IMR-90 (cell line): ENCODE data around the gene SUSD1. TPM values are rescaled to one million over a fixed set of nuclear protein-coding genes. Genes with fewer than 3 reads are reported as not detected.
A peak's percentile ranks its signal among the peaks of the same experiment; 100 is the strongest.

Experiments used
- ATAC-seq: fragments of 200-7000 bp; cut with Tn5 transposase; 2 replicates; pipeline ENCODE4 v1.9.1; 2020; ENCODE audit warnings: low read depth, mild to moderate bottlenecking, moderate library complexity
- BruUV-seq: library from RNA; stranded (reverse); fragments of 400-500 nt; replicated peaks from 2 replicates; lab custom pipeline; 2021; lab: Mats Ljungman, UMichigan
- CTCF ChIA-PET: fragments of 300-600 bp; formaldehyde crosslinking; extraction: SDS; loops from one replicate; lab custom pipeline; 2021; ENCODE audit warnings: antibody characterized with exemption; lab: Yijun Ruan, JAX
- POLR2A ChIA-PET: fragments of 300-600 bp; sonication (Branson Sonifier 250); formaldehyde crosslinking; loops from one replicate; lab custom pipeline; 2022; ENCODE audit warnings: antibody characterized with exemption; ENCODE audit not compliant: unreplicated experiment; lab: Charles Lee
- DNase-seq: peaks from one replicate; pipeline ENCODE4 v3.0.0; 2013
- H2AFZ ChIP-seq: replicated peaks from 2 replicates; pipeline ENCODE3; 2013; ENCODE audit warnings: low read length, mild to moderate bottlenecking; ENCODE audit not compliant: poor library complexity
- H2AK5ac ChIP-seq: 2 replicates; pipeline ENCODE4 v1.6.1; 2013; ENCODE audit warnings: low read depth, low read length, inconsistent platforms
- H2AK9ac ChIP-seq: replicated peaks from 2 replicates; pipeline ENCODE3; 2013; ENCODE audit warnings: mild to moderate bottlenecking, low read depth, low read length, moderate library complexity; ENCODE audit not compliant: poor library complexity
- H2BK120ac ChIP-seq: 2 replicates; pipeline ENCODE4 v1.6.1; 2013; ENCODE audit warnings: low read depth, low read length, inconsistent platforms
- H2BK15ac ChIP-seq: 3 replicates; pipeline ENCODE4 v1.6.1; 2013; ENCODE audit warnings: low read depth, low read length, inconsistent platforms
- H2BK20ac ChIP-seq: 2 replicates; pipeline ENCODE4 v1.6.1; 2013; ENCODE audit warnings: low read depth, mild to moderate bottlenecking, inconsistent platforms, low read length, moderate library complexity
- H2BK5ac ChIP-seq: 2 replicates; pipeline ENCODE4 v1.6.1; 2013; ENCODE audit warnings: mild to moderate bottlenecking, low read depth, low read length, inconsistent platforms; ENCODE audit not compliant: poor library complexity, severe bottlenecking
- H3K14ac ChIP-seq: replicated peaks from 2 replicates; pipeline ENCODE4 v1.6.1; 2013; ENCODE audit warnings: low read depth, low read length, inconsistent platforms
- H3K18ac ChIP-seq: 2 replicates; pipeline ENCODE4 v1.6.1; 2013; ENCODE audit warnings: low read depth, low read length, control low read depth
- H3K23ac ChIP-seq: 2 replicates; pipeline ENCODE4 v1.6.1; 2013; ENCODE audit warnings: low read depth, low read length, inconsistent platforms
- H3K27ac ChIP-seq: 2 replicates; pipeline ENCODE4 v1.5.1; 2013; ENCODE audit warnings: mild to moderate bottlenecking, control low read depth, low read length; ENCODE audit not compliant: insufficient read depth
- H3K27me3 ChIP-seq: 2 replicates; pipeline ENCODE4 v1.6.1; 2013; ENCODE audit warnings: low read length; ENCODE audit not compliant: control insufficient read depth, insufficient read depth
- H3K36me3 ChIP-seq: 2 replicates; pipeline ENCODE4 v1.6.1; 2013; ENCODE audit warnings: low read length, mixed read lengths; ENCODE audit not compliant: control insufficient read depth, insufficient read depth
- H3K4ac ChIP-seq: 2 replicates; pipeline ENCODE4 v1.6.1; 2013; ENCODE audit warnings: low read depth, low read length, inconsistent platforms
- H3K4me1 ChIP-seq: 2 replicates; pipeline ENCODE4 v1.6.1; 2013; ENCODE audit warnings: low read length, mixed read lengths; ENCODE audit not compliant: control insufficient read depth, insufficient read depth
- H3K4me2 ChIP-seq: 2 replicates; pipeline ENCODE4 v1.6.1; 2013; ENCODE audit warnings: low read depth, mild to moderate bottlenecking, control low read depth, low read length, moderate library complexity
- H3K4me3 ChIP-seq: 2 replicates; pipeline ENCODE4 v1.5.1; 2013; ENCODE audit warnings: low read depth, mild to moderate bottlenecking, control low read depth, low read length, moderate library complexity; ENCODE audit not compliant: insufficient read depth
- H3K56ac ChIP-seq: 2 replicates; pipeline ENCODE4 v1.6.1; 2013; ENCODE audit warnings: low read length, inconsistent platforms; ENCODE audit not compliant: insufficient read depth; ENCODE audit errors: extremely low read depth
- H3K79me1 ChIP-seq, 2 experiments: 2 replicates each; pipeline ENCODE4 v1.6.1; 2013; ENCODE audit warnings: low read length in 2 of 2, inconsistent platforms in 1 of 2, low read depth in 1 of 2
- H3K9ac ChIP-seq: 2 replicates; pipeline ENCODE4 v1.6.1; 2013; ENCODE audit warnings: low read depth, low read length, control low read depth
- H3K9me1 ChIP-seq: 2 replicates; pipeline ENCODE4 v1.6.1; 2013; ENCODE audit warnings: low read length, inconsistent platforms; ENCODE audit not compliant: insufficient read depth
- H3K9me3 ChIP-seq: 2 replicates; pipeline ENCODE4 v1.6.1; 2013; ENCODE audit warnings: low read length; ENCODE audit not compliant: control insufficient read depth, insufficient read depth
- H4K20me1 ChIP-seq: 2 replicates; pipeline ENCODE4 v1.6.1; 2013; ENCODE audit warnings: low read length, inconsistent platforms; ENCODE audit not compliant: insufficient read depth
- H4K5ac ChIP-seq: 2 replicates; pipeline ENCODE4 v1.6.1; 2013; ENCODE audit warnings: mild to moderate bottlenecking, low read depth, low read length, control low read depth
- H4K8ac ChIP-seq, 2 experiments: 2 replicates each; pipeline ENCODE4 v1.6.1; 2013; ENCODE audit warnings: low read depth in 2 of 2, low read length in 2 of 2, control low read depth in 1 of 2, inconsistent platforms in 1 of 2
- H4K91ac ChIP-seq: 2 replicates; pipeline ENCODE4 v1.6.1; 2013; ENCODE audit warnings: low read depth, low read length, inconsistent platforms; ENCODE audit not compliant: insufficient read depth
- CEBPB ChIP-seq: IDR thresholded peaks from 2 replicates; pipeline ENCODE4 v1.6.1; 2012; ENCODE audit warnings: low read depth, low read length, improper control_type of control experiment
- WGBS, 2 experiments: methylation state at CpG; one replicate each; pipeline versions ENCODE4 v1.1.5 to v1.1.7; 2013; ENCODE audit warnings: missing lambda C conversion rate in 2 of 2; ENCODE audit not compliant: insufficient read length in 1 of 2; ENCODE audit errors: extremely low coverage in 2 of 2; 5-methylcytosine and 5-hydroxymethylcytosine counted together
- dilution Hi-C: fragments of 300-500 bp; cut with HindIII; formaldehyde crosslinking; loops from one replicate; pipeline ENCODE4 v1.14.3; 2018; ENCODE audit warnings: low sequenced_read_pairs; ENCODE audit not compliant: unreplicated experiment
- in situ Hi-C: fragments of 300-500 bp; cut with MboI; formaldehyde crosslinking; loops from 3 replicates; pipeline ENCODE4 v1.14.3; 2019; ENCODE audit warnings: low sequenced_read_pairs, inconsistent platforms, mixed read lengths
- intact Hi-C: fragments of 100-400 bp; cut with micrococcal nuclease; formaldehyde crosslinking; loops from 2 replicates; pipeline ENCODE4 v1.10.0; 2022
- polyA plus RNA-seq, 3 experiments: library from polyadenylated mRNA; depleted of rRNA; stranded (reverse); fragments of >200 nt; gene quantifications; 2 replicates each; pipeline ENCODE4 v1.2.3, GENCODE V29; 2012; ENCODE audit warnings: low replicate concordance in 1 of 3
- total RNA-seq: library from RNA; depleted of rRNA; stranded (reverse); fragments of >200 nt; gene quantifications from 2 replicates; pipeline ENCODE4 v1.2.3, GENCODE V29; 2012

Gene SUSD1
- total and polyA plus RNA-seq, 2 of the 4 experiments (the other 2 are of a cell fraction), result 4.0 to 4.7 TPM

DNA sequence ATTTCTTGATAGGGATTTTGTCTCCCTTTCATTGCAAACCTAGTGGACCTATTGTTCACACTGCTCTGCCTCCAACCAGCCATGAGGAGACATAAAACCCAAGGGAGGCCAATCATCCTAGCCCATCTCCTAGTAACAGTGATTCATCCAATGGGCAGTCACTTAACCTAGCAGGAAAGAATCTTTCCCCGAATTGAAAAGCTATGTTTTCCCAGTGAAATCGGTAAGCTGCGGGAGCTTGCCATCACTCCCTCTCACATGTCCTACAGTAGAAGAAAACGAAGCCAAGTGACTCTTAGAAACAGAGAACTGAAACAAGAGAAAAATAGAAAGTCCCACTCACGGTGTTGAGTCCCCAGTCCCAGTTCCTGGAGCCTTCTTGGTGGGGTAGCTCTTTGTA lies 123.3 kb downstream of the SUSD1 start:
- no peaks in the 10 kb centered on the region for H3K36me3 ChIP-seq
- H3K56ac ChIP-seq, result no peak overlapping the region
- peak overlapping the region; percentile 67 for H2BK120ac ChIP-seq
- H2BK5ac ChIP-seq, result peak overlapping the region; percentile 5
- peak overlapping the region; percentile 84 for H4K5ac ChIP-seq
- dilution Hi-C loops, result no loop called here
- peaks cover 13% of the 10 kb centered on the region for H3K9me1 ChIP-seq
- H3K4me2 ChIP-seq, result no peak overlapping the region
- H2AK5ac ChIP-seq, result peak overlapping the region; percentile 89
- no peaks in the 10 kb centered on the region for H4K20me1 ChIP-seq
- peak overlapping the region; percentile 61 for H3K14ac ChIP-seq
- ChIA-PET POLR2A (interaction anchor here (0.8 kb wide), 1 partner anchor 150 kb away, joined by 3 read pairs; no protein-coding TSS in a partner anchor), CTCF (interaction anchor here (0.8 kb wide), 1 partner anchor 9 kb away, joined by 3 read pairs; no protein-coding TSS in a partner anchor)
- in situ Hi-C loops, result loop anchor here (5.0 kb wide), 1 partner anchor 90 kb away; no protein-coding TSS in a partner anchor
- H3K4me1 ChIP-seq, result peaks cover 20% of the 10 kb centered on the region
- no peak overlapping the region for H3K9ac ChIP-seq
- no peak for DNase-seq
- peak overlapping the region; percentile 49 for H3K18ac ChIP-seq
- H2AFZ ChIP-seq, result no peak overlapping the region
- peaks cover 4 to 26% of the 10 kb centered on the region in 2 experiments; a peak in 3 of 4 replicates for H3K79me1 ChIP-seq
- peaks cover 6% of the 10 kb centered on the region; the same call in 1 of the 2 replicates for H3K9me3 ChIP-seq
- H3K23ac ChIP-seq, result peak overlapping the region; percentile 41; the same call in 1 of the 2 replicates
- TF ChIP-seq CEBPB, result no peak
- H4K91ac ChIP-seq, result peak overlapping the region; percentile 95
- WGBS, 2 experiments, result no CpG with 5 or more reads among the region's 5 CpGs
- intact Hi-C loops, result no loop called here
- H3K27ac ChIP-seq, result 0 out of 2 replicates have a peak overlapping the region, but pooled peaks have one; percentile 5
- H2AK9ac ChIP-seq, result no peak overlapping the region
- peak overlapping the region; percentile 87; the same call in 2 of the 3 replicates for H2BK15ac ChIP-seq
- no peak overlapping the region for H3K4me3 ChIP-seq
- no peaks in the 10 kb centered on the region for H3K27me3 ChIP-seq
- no TSS peak for BruUV-seq
- peak overlapping the region; percentile 68 for H2BK20ac ChIP-seq
- no peak for ATAC-seq
- H3K4ac ChIP-seq, result peak overlapping the region; percentile 87
- H4K8ac ChIP-seq, result peak overlapping the region; percentile 10 to 72; a peak in 3 of 4 replicates
